Inflammatory macrophage treated with lipopolysaccharide for 4 hours (primary cell): ENCODE results near the gene EIPR1.

Experiments
- DNase-seq: peaks from one replicate; pipeline ENCODE4 v3.0.0-alpha.2; 2020

The EIPR1 gene

DNA sequence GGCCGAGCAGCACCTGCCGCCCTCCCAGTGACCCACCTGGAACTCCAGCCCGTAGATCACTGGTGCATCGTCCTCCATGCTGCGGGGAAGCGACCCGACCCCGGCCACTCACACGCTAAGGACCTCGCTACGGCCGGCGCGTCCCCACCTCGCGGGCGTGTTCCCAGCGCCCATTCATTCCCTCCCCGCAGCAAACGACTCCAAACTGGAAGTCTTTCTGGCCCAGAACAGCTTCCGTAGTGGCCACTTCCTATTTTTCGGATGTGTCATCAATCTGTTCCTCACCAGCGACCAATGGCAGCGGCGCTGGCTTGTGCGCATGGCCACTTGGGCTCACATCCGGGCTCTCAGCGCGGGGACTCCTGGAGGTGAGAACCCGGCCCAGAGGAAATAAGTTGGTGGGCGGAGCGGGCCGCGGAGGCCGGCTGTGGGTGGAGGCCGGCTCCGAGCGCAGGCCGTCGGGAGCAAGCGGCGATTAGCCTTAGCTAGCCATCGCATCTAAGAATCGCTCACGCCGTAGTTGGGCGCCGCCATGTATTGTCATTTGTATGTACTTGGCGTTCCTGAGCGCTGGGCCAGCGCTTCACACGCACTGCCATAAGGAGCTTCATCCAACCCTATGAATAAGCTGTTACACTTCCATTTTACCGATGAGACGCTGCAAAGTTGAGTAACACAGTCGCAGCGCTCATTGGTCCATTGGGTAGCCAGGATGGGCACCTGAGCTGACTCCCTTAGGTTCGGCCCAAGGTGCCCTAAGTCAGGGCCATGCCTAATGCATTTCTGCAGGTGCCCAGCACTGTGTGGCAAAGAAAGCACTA, at the start of gene EIPR1:
EIPR1 (minus strand) TSS at position 207 of the 821 bp plus-strand sequence; CDS start at position 78, 129 bp downstream.
- DNase-seq: peak; percentile 99

DNA sequence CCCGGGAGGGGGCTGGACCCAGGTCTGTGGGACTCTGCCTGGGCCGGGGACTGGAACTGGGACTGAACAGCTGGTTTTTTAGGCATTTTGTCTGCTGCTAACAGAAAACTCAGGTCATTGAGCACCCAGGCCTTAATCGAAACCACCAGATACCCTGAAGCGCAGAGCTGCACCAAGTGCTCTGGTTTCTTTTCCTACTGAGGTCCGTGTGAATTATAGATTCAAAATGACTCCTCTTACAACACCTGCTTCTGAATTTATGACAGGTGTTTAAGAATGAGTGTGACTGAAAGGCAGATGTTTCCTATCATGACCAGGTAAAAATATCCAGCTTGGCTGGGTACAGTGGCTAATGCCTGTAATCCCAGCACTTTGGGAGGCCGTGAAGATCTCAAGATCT, 49.7 kb upstream of the EIPR1 start:
- no peak for DNase-seq

DNA sequence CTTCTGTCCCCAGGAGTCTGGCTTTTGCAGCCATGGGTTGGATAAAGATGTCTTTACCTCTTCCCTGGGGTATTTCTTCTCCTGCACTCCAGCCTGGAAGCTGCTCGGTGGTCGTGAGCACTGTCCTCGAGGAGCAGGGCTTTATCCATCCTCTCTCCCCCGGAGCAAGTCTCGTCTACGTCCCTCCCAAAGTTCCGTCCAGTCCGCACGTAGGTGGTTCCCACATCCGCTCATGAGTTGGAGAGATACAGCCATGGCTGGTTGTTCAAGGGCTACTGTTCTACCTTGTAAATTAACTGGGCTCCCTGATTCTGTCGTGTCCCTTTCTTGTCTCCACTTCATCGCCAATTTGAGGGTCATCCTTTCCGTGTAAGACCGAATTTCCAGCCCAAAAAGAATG, 49.0 kb upstream of the EIPR1 start:
- DNase-seq: no peak

DNA sequence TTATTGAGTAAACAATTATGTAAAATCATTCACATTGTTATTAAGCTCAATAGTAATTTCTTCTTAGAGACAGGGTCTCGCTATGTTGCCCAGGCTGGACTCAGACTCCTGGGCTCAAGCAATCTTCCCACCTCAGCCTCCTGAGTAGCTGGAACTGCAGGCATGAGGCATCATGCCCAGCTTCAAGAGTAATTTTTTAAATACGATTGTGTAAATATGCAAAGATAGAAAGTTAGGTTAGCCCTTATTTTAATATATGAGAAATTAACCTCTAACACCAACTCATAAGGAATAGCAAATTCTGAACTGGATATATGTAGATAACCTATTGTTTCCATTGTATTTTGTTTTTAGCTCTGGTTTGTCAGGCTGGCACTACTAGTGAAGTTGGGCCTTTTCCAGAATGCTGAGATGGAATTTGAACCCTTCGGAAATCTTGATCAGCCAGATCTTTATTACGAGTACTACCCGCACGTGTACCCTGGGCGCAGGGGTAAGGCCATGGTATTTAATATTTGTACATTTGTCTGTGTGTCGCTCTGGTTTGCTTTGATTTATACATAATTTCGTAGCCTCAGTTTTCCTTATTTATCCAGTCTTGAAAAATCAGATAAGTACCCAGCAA, 46.7 kb upstream of the EIPR1 start:
- DNase-seq: no peak

DNA sequence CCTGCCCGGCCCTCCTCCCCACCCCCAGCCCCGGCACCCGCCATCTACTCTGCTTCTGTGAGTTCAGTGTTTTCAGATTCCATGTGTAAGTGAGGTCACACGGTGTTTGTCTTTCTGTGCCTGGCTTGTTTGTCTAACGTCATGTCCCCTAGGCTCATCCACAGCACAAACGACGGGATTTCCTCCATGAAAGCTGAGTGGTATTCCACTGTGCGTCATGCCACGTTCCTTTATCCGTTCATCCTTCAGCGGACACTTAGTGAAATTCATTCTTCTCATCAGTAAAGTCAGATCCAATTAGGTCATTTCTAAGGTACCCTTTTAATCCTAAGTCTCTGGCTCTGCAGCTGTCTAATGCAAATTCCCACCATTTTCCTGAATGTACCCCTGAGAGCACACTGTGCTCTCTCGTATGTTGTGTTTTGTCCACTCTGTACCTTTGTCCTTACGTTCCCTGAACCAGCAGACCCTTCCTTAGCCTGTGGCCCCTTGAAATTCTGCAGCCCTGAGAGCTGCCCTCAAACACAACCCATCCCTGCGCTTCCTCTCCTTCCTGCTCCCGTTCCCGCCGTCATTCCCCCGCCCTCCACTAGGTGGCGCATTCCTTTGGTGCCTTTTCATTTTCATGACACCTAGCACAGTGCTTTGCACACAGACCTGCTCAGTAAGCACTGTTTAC, 46.0 kb upstream of the EIPR1 start:
- peak; percentile 42 for DNase-seq

DNA sequence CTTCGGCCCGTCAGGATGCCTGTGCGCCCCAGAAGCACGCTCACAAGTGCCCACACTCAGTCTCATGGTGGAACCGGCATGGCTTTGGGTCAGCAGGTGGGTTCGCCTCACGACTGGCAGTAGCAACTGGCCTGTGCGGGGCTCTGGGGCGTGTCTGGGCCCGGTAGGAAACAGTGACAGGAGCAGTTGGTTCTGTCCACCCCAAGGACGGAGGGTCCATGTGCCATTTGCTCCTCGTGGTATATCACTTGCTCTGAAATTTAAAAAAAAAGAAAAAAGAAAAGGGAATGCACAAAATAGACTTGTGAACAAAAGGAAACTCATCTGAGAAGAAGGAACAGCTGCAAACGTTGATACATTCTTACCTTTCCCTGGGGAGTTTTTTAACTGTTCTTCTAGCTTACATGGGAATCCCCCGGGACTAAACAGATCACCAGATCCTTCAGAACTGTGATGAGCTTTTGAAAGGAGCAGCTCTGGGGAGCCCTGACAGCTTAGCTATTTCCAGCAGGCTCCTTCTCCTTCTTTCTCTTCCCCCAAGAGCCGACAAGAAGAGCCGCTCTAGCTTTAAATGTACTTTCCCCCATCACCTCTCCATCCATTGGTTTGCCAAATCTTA, 44.7 kb upstream of the EIPR1 start:
- no peak for DNase-seq

DNA sequence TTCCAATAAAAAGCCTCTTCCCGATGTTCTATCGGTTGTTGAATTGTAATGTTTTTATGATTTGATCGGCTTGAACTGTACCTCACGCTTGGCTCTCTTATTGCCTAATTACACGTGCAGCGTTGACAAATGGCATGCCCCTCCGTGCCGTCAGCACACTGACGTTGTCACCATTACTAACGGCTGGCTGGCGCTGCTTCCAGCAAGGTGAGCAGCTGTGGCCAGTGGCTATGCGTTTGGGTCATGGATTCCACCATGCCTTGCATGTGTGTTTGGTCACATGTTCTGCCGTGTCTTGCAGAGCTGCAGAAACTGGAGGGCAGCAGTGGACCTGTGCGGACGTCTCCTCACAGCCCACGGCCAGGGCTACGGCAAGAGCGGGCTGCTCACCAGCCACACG, 44.0 kb upstream of the EIPR1 start:
- DNase-seq: no peak

DNA sequence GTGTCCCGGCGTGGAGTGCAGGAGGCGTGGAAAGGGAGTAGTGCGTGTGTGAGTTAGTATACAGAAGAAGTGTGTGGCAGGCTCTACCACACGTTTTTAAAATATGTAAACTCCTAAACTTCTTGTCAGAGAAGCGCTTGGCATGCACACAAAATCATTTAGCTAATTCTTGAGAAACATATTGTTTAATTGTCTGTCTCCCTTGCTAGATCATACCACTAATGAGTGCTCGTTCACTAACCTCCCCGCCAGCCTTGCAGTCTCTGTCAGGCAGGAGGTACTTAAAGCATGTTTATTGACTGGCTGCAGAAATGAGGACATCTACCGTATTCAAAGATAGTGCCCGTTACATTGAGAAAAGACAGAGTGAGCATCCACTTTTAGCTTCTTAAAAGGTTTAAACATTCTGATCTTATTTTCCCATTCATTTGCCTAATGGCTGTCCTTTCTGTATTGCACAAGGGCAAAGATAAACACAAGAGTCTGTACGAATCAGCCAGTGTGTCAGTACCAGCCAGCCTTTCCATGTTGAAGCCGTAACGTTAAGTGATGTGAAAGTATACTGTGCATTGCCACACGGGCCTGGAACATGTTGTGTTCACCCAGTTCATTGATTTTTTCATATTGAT, 43.3 kb upstream of the EIPR1 start:
- DNase-seq: no peak

DNA sequence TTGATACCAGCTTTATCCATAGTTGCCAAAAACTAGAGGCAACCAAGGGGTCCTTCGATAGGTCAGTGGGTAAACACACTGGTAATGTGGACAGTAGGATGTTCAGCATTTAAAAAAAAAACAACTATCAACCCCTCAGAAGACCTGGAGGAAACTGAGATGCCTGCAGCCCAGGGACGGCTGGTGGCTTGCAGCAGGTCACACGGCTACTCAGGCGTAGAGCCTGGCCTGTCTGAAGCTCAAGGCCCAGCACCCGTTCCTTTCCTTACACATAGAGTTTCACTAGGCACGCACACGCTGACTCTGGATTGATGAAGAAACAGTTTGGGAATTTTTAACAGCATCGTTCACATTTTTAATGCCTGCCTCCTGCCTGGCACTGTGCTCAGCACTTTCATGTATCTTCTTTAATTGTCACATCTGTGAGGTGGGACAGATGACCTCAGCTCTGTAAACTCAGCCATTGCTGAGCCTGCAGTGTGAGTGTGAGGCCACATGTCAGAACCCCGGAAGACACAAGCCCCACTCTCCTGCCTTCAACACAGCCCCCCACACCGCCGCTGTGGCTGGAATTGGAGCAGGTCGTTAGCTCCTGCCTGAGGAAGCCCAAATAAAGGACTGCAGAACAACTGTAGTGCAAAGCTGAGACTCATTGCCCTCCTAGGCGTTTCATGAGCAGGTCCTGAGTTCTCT, 42.6 kb upstream of the EIPR1 start:
- no peak for DNase-seq

DNA sequence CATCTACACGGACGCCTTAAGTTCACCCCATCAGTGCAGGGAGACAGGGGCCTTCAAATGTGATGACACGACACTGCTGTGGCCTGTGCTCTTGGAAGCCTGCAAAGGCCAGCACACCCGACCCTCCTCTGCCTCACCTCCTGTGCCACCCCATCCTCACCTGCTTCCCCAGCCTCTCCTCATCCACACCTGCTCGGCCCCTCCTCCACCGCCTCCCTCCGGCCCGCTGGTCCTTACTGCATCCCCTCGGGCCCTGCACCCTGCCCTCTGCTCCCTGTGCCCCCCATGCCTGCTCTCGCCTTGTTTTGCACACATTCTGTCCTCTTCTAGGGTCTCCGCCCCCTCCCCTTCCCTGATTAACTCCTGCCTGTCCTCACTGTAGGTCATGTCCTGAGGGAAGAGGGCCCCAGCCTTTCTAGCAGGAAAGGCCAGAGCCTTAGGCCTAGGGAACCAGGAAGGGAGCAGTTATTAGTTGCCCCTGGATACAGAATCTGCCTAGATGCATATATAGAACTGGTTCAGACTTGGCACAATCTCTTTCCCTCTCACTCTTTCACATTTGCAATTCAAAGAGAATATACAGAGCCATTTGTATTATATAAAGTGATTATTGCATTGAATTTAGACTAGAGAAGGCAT, 41.3 kb upstream of the EIPR1 start:
- no peak for DNase-seq

DNA sequence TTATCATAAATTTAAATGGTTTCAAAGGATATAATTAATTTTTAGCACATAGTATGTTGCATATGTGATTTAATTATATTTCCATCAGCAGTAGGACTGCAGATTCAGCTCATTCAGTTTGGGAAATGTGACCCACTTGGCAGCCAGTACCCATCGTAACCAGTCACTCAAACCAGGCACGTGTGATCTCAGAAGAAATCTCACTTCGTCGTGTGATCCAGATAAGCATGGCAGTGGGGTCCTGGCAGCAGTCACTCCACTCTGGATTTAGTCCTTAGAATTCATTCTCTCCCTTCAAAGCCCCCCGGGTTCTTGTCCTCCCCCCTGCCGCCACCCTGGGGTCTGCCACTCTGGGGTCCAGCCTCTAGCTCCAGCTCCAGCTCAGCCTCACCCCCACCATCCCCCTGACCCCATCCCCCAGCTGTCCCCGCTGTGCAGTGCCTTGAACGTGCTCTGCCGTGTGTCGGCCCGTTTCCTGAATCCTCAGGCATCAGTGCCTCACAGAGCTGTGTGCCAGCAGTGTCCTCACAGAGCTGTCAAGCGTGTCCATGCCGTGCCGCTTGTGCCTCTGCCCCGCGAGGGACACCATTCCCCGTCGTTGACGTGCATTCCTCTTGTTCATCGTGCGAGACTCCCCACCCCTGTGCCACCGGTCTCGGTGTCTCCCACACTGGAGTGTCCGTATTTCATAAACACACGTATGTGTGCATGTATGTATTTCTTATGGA, 36.7 kb upstream of the EIPR1 start:
- no peak for DNase-seq

DNA sequence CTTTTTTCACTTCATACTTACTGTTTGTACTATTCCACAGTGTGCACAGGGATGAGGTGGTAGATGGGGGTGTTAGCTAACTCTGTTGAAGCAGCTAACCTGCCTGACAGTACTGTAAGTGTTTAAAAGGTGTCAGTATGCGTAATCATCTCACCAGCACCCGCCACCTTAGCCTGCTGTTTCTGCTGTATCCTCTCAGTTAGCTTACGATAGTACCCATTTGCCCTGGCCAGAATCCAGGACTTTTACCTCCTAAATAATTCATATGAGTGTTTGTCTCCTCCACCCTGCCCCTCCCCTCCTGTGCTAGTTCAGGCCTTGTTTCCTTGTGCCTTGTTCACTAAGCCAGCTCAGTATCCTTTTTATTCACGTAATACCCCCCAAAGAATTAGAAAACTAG, 36.1 kb upstream of the EIPR1 start:
- no peak for DNase-seq

DNA sequence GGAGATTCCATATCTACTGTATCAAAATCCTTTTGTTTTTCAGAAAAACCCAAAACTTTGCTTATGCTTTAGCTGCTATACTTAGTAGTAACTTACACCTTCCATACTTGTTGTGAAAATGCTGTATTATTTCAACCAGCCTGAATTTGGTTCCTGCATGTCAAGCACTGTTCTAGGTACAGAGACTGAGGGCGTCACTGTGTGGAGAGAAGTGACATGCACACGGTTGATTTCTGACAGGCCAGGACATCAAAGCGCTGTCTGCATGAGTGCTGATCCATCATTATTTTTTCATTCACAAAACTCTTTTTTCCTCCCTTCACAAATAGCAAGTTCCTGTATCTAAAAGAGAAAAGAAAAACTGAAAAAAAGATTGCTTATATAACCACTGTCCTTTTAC, 33.5 kb upstream of the EIPR1 start:
- DNase-seq: no peak

DNA sequence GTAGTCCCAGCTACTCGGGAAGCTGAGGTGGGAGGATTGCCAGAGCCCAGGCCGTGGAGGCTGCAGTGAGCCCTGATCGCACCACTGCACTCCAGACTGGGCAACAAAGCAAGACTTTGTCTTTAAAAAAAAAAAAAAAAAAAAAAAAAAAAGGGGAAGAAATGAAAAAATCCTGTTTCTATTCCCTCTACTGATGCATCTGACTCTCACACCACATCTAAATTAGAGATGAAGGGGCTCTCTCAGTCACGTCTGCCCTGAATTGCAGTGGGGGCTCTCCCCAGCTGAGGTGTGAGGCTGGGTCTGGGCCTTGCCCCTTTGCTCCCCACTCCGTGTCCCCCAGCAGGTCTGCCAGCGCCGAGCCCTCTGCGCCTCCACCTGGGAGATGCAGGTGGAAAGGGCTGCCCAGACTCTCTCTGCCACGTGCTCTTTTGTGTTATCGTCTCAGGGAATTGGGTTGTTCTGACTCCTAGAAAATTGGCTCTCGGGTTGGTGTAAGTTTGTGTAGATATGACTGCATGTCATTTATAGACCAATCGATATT, 32.1 kb upstream of the EIPR1 start:
- no peak for DNase-seq

DNA sequence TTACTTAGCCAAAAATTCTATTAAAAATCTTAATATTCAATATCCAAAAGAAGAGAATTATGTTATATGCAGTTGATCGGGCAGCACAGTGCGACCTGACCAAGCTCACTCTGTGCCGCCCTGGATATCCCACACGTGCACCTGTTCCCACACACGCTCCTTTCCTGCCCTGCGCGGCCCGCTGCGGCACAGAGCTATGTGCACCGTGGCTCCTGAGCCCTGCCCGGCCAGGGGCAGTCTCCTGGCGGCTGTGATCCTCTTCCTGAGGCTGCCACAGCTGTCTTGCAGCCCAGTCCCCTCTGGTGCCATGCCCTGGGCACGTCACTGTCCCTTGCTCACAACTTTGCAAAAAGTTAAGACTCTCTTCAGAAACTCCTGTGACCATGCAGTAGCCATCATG, 31.2 kb upstream of the EIPR1 start:
- DNase-seq: no peak

DNA sequence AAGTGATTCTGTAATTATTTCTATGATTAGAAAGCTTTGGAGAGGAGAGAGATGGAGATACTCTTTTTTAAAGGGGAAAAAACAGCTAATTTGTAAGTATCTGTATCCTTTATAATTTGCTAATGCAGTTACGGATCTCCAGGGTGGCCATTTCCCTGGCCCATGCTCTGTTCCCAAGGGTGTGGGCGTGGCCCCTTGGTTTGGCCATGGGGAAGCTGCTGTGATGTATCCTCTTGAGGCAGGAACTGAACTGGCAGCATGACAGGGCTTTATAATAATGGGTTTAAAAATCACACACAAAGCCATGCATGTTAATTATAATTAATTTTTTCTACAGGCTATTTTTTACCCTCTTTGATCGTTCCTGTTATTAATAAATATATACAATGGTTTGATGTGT, 28.9 kb upstream of the EIPR1 start:
- DNase-seq: peak; percentile 3

DNA sequence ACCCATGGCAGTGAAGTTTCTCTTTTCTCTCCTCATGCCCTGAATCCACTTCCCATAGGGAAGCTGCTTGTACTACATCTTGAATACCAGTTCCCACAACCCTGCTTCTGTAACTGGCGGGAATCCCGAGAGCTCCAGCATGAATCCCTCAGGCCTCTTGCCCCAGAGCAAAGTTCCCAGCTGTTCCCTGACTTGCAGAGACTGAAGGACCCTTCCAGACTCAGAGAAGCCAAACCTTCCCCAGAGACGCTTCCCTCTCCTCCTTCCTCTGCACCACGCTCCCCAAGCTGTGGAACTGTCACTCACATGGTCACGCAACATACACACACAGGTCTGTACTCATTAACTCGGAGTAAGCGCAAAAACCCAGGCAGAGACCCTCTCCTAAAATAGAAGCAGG, 28.3 kb upstream of the EIPR1 start:
- DNase-seq: no peak

DNA sequence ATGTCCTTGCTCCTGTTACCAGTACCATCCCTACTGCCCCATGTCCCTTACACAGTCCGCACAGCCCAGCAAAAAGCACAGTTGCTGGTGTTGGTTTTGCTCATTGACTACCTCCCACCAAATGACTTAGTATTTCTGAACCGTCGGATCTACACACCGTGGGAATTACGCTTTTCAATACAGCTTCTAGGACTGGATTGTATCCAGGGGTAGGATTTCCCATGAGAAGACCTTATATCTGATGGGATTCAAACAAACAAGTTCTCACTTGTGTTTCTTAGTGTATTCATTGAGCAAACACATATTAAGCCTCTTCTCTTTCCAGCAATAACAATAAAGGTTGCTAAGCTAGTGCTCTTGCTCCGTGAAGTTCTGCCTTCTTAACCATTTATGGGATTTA, 27.7 kb upstream of the EIPR1 start:
- no peak for DNase-seq

DNA sequence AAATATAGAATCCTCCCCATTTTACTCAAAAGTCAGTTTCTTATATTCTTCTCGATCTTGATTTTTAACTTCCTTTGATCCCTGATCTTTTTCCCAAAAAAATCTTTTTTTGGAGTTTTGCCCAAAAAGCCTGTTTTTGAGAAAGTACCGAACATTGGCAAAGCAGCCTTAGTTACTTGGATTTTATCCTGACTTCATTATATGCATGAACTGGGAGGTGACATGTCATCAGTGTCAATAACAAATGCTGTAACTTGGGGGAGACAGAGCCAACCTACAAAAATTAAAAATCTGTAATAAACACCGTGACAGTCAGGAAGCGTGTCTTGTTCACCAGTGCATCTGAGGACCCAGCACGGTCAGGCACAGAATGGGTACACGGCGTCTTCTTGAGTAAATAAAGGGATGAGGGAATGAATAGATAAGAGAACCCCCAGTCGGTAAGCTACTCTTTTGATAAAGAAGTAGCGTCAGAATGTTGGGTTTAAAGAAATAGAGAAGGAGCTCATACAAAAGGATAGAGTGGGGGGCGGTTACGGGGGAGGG, 26.8 kb upstream of the EIPR1 start:
- no peak for DNase-seq

DNA sequence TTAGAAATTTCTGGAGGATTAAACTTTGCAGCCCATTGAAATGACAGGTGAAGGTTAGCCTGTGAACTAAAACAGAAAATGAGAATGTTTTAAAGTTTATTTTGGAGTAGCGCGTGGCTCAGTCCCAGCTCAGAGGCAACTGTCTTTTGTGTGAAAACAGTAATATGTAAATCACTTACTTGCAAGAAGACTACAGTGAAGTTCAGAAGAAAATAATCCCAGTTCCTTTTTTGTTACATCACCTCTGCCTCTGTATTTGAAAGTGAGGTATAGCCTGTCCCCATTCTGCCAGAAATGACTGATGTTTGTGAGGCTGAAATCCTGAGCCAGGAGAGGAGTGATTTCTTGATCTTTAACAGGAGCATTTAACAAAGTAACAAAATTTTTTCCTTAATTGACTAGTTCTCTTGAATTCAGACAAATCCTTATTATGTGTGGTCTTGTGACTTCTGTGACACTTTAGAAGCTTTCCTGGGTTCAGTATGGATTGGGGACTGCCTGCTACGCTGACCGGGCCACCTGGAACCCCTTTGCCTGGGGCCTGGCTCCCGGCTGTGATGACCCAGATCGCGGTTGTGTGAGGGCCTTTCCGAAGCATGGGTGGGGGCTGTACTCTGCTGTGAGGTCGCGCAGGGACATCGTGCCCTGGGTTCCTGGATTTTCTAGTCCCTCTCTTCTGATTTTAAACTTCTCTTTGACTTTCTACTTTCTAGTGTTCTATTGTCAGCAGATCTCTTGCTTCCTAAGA, 26.1 kb upstream of the EIPR1 start:
- DNase-seq: no peak
